Neural cell (in vitro differentiated cells): ENCODE data around the gene DOCK9. TPM values are rescaled to one million over a fixed set of nuclear protein-coding genes. Genes with fewer than 3 reads are reported as not detected.

Source experiments
- H2AFZ ChIP-seq: fragments of 200-600, 300-800 bp; sonication (generic), shearing (Covaris generic); 2 replicates; pipeline ENCODE4 v1.6.0; 2014; ENCODE audit warnings: low read depth, mild to moderate bottlenecking, antibody characterized with exemption, low read length, moderate library complexity
- H3F3A ChIP-seq: fragments of 200-600 bp; shearing (Covaris generic); 2 replicates; pipeline ENCODE4 v1.6.1; 2016; ENCODE audit warnings: mild to moderate bottlenecking, moderate library complexity, mixed read lengths, antibody characterized with exemption, low read length; ENCODE audit not compliant: insufficient read depth, poor library complexity, severe bottlenecking
- H3K27ac ChIP-seq: fragments of 200-600, 300-800 bp; sonication (generic), shearing (Covaris generic); 2 replicates; pipeline ENCODE4 v1.5.1; 2014; ENCODE audit warnings: mild to moderate bottlenecking, low read length, moderate library complexity
- H3K27me3 ChIP-seq: fragments of 300-800, 200-600 bp; sonication (generic), shearing (Covaris generic); 2 replicates; pipeline ENCODE4 v1.6.0; 2014; ENCODE audit warnings: mild to moderate bottlenecking, low read depth, low read length, moderate library complexity; ENCODE audit not compliant: insufficient read depth
- H3K36me3 ChIP-seq: fragments of 300-800, 200-600 bp; sonication (generic), shearing (Covaris generic); 2 replicates; pipeline ENCODE4 v1.5.1; 2014; ENCODE audit warnings: mild to moderate bottlenecking, antibody characterized with exemption, low read length, moderate library complexity; ENCODE audit not compliant: insufficient read depth
- H3K4me2 ChIP-seq: fragments of 300-800, 200-600 bp; sonication (generic), shearing (Covaris generic); 2 replicates; pipeline ENCODE4 v1.6.0; 2014; ENCODE audit warnings: mild to moderate bottlenecking, low read length
- H3K4me3 ChIP-seq: fragments of 300-800, 200-600 bp; sonication (generic), shearing (Covaris generic); 2 replicates; pipeline ENCODE4 v1.5.1; 2014; ENCODE audit warnings: mild to moderate bottlenecking, low read length, moderate library complexity
- H3K79me2 ChIP-seq: fragments of 200-600 bp; shearing (Covaris generic); replicated peaks from 2 replicates; pipeline ENCODE4 v1.6.0; 2014; ENCODE audit warnings: mild to moderate bottlenecking, low read length, moderate library complexity; ENCODE audit not compliant: insufficient read depth
- H3K9ac ChIP-seq: fragments of 300-800, 200-600 bp; sonication (generic), shearing (Covaris generic); 2 replicates; pipeline ENCODE4 v1.6.1; 2016; ENCODE audit warnings: mild to moderate bottlenecking, low read length, mixed read lengths
- H3K9me2 ChIP-seq: fragments of 200-600 bp; shearing (Covaris generic); 2 replicates; pipeline ENCODE4 v1.6.1; 2016; ENCODE audit warnings: mild to moderate bottlenecking, low read length, mixed read lengths; ENCODE audit not compliant: insufficient read depth
- H3K9me3 ChIP-seq: fragments of 200-600, 300-800 bp; sonication (generic), shearing (Covaris generic); 2 replicates; pipeline ENCODE4 v1.6.1; 2016; ENCODE audit warnings: mild to moderate bottlenecking, mixed run types, low read length, moderate library complexity, mixed read lengths
- H4K20me1 ChIP-seq: fragments of 200-600 bp; shearing (Covaris generic); 2 replicates; pipeline ENCODE4 v1.6.1; 2016; ENCODE audit warnings: mild to moderate bottlenecking, mixed run types; ENCODE audit not compliant: insufficient read depth
- CTCF ChIP-seq: fragments of 450-650 bp; IDR thresholded peaks from 2 replicates; pipeline ENCODE4 v1.5.1; 2014; ENCODE audit warnings: antibody characterized with exemption, mild to moderate bottlenecking, moderate library complexity; ENCODE audit not compliant: poor library complexity, severe bottlenecking
- EP300 ChIP-seq: fragments of 450-650 bp; conservative IDR thresholded peaks from 2 replicates; pipeline ENCODE4 v1.6.1; 2014; ENCODE audit warnings: antibody characterized with exemption, mild to moderate bottlenecking, moderate library complexity; ENCODE audit not compliant: poor library complexity, severe bottlenecking
- EZH2 ChIP-seq: fragments of 200-600, 300-800 bp; shearing (Covaris generic), sonication (generic); IDR thresholded peaks from 2 replicates; pipeline ENCODE4 v1.6.1; 2014; ENCODE audit warnings: antibody characterized with exemption, low read length, borderline replicate concordance, mild to moderate bottlenecking; ENCODE audit not compliant: insufficient read depth, poor library complexity, severe bottlenecking
- MXI1 ChIP-seq: fragments of 450-650 bp; conservative IDR thresholded peaks from 2 replicates; pipeline ENCODE4 v1.6.1; 2014; ENCODE audit warnings: antibody characterized with exemption, mild to moderate bottlenecking; ENCODE audit not compliant: poor library complexity, severe bottlenecking
- POLR2AphosphoS5 ChIP-seq: IDR thresholded peaks from 2 replicates; pipeline ENCODE4 v1.6.1; 2012
- RAD21 ChIP-seq: fragments of 450-650 bp; conservative IDR thresholded peaks from 2 replicates; pipeline ENCODE4 v1.6.1; 2014; ENCODE audit warnings: antibody characterized with exemption, mild to moderate bottlenecking, moderate library complexity
- REST ChIP-seq: IDR thresholded peaks from 2 replicates; pipeline ENCODE4 v1.6.1; 2012; ENCODE audit warnings: borderline replicate concordance
- SMC3 ChIP-seq: fragments of 450-650 bp; conservative IDR thresholded peaks from 2 replicates; pipeline ENCODE4 v1.6.1; 2014; ENCODE audit warnings: antibody characterized with exemption, mild to moderate bottlenecking, moderate library complexity; ENCODE audit not compliant: poor library complexity
- TAF1 ChIP-seq: IDR thresholded peaks from 2 replicates; pipeline ENCODE4 v1.6.1; 2012; ENCODE audit warnings: low read depth
- polyA plus RNA-seq: library from polyadenylated mRNA; depleted of rRNA; stranded (reverse); fragments of >200 nt; gene quantifications from 2 replicates; pipeline ENCODE4 v1.2.3, GENCODE V29; 2014

The DOCK9 gene
- polyA plus RNA-seq, 1 donor from 2014 or later: 11.4 TPM

- no peak overlapping the region for H3K9ac ChIP-seq
- H3K27me3 ChIP-seq: no peaks in the 10 kb centered on the region
- H3K36me3 ChIP-seq: no peaks in the 10 kb centered on the region
- TF ChIP-seq EZH2: no peak
- no peak for TF ChIP-seq SMC3
- TF ChIP-seq POLR2AphosphoS5: no peak
- TF ChIP-seq RAD21: no peak
- no peak for TF ChIP-seq MXI1
- TF ChIP-seq TAF1: no peak
- no peak for TF ChIP-seq CTCF
- no peak for TF ChIP-seq REST
- TF ChIP-seq EP300: no peak
- no peaks in the 10 kb centered on the region for H4K20me1 ChIP-seq
- H3K79me2 ChIP-seq: no peaks in the 10 kb centered on the region
- no peak overlapping the region for H3K4me2 ChIP-seq
- no peak overlapping the region for H3K4me3 ChIP-seq
- H3F3A ChIP-seq: no peaks in the 10 kb centered on the region
- no peaks in the 10 kb centered on the region for H3K9me2 ChIP-seq
- no peak overlapping the region for H3K27ac ChIP-seq
- no peaks in the 10 kb centered on the region for H3K9me3 ChIP-seq
- no peak overlapping the region for H2AFZ ChIP-seq
These were observed 151.7 kb downstream of the DOCK9 start for GRCh38 chr13:98826146-98826545.

GRCh38 chr13:98825659-98826058, 152.2 kb downstream of the DOCK9 start:
- Histone ChIP-seq H3K9me2 (no peaks in the 10 kb centered on the region), H3K27me3 (no peaks in the 10 kb centered on the region), H3K4me2 (no peak overlapping the region), H3K9ac (no peak overlapping the region), H3K79me2 (no peaks in the 10 kb centered on the region), H2AFZ (no peak overlapping the region), H3K27ac (no peak overlapping the region), H3K36me3 (no peaks in the 10 kb centered on the region), H3K4me3 (no peak overlapping the region), H3F3A (no peaks in the 10 kb centered on the region), H3K9me3 (no peaks in the 10 kb centered on the region), H4K20me1 (no peaks in the 10 kb centered on the region)
- TF ChIP-seq TAF1 (no peak), SMC3 (no peak)
